HepG2 (cell line): ENCODE measurements around the gene CNGA1. TPM values are rescaled to one million over a fixed set of nuclear protein-coding genes. Genes with fewer than 3 reads are reported as not detected.
A peak's percentile ranks its signal among the peaks of the same experiment; 100 is the strongest.

Experiments
- GATAD1 ChIP-seq: IDR thresholded peaks from 2 replicates; pipeline ENCODE4 v1.6.1; 2016; ENCODE audit warnings: missing genetic modification reagents, missing compliant biosample characterization
- GMEB2 ChIP-seq: IDR thresholded peaks from 2 replicates; pipeline ENCODE4 v1.6.1; 2016; ENCODE audit warnings: missing biosample characterization, missing genetic modification reagents, low read depth
- HMGXB3 ChIP-seq: sonication (generic); formaldehyde crosslinking; IDR thresholded peaks from 2 replicates; pipeline ENCODE4 v1.4.0; 2020; ENCODE audit warnings: missing genetic modification reagents, borderline replicate concordance
- MLXIP ChIP-seq: sonication (generic); formaldehyde crosslinking; IDR thresholded peaks from 2 replicates; pipeline ENCODE4 v1.9.0; 2021; ENCODE audit warnings: missing genetic modification reagents, borderline replicate concordance
- NCOA5 ChIP-seq: sonication (generic); formaldehyde crosslinking; IDR thresholded peaks from 2 replicates; pipeline ENCODE4 v1.4.0; 2020; ENCODE audit warnings: missing genetic modification reagents
- NFKB2 ChIP-seq: sonication (generic); formaldehyde crosslinking; IDR thresholded peaks from 2 replicates; pipeline ENCODE4 v1.4.0; 2020; ENCODE audit warnings: missing genetic modification reagents, borderline replicate concordance
- PATZ1 ChIP-seq: sonication (generic); formaldehyde crosslinking; IDR thresholded peaks from 2 replicates; pipeline ENCODE4 v1.4.0; 2020; ENCODE audit warnings: missing genetic modification reagents
- POLR2G ChIP-seq: fragments of 200-400 bp; formaldehyde crosslinking; IDR thresholded peaks from 2 replicates; pipeline ENCODE4 v1.6.1; 2018; ENCODE audit warnings: mild to moderate bottlenecking, low read depth, low read length, moderate library complexity
- SMYD3 ChIP-seq: sonication (generic); formaldehyde crosslinking; IDR thresholded peaks from 2 replicates; pipeline ENCODE4 v1.8.1; 2023; ENCODE audit warnings: mild to moderate bottlenecking, missing genetic modification reagents
- SP2 ChIP-seq: sonication (generic); formaldehyde crosslinking; IDR thresholded peaks from 2 replicates; pipeline ENCODE4 v1.5.1; 2020; ENCODE audit warnings: mild to moderate bottlenecking, missing genetic modification reagents
- SRY ChIP-seq: sonication (generic); formaldehyde crosslinking; IDR thresholded peaks from 2 replicates; pipeline ENCODE4 v1.8.0; 2022; ENCODE audit warnings: mild to moderate bottlenecking, missing genetic modification reagents
- ZBTB38 ChIP-seq: sonication (generic); formaldehyde crosslinking; IDR thresholded peaks from 2 replicates; pipeline ENCODE4 v1.5.1; 2020; ENCODE audit warnings: mild to moderate bottlenecking, missing genetic modification reagents
- ZBTB42 ChIP-seq: sonication (generic); formaldehyde crosslinking; IDR thresholded peaks from 2 replicates; pipeline ENCODE4 v1.5.0; 2020; ENCODE audit warnings: mild to moderate bottlenecking, missing genetic modification reagents
- ZNF33B ChIP-seq: sonication (generic); formaldehyde crosslinking; IDR thresholded peaks from 2 replicates; pipeline ENCODE4 v1.5.1; 2020; ENCODE audit warnings: mild to moderate bottlenecking, missing genetic modification reagents
- ZNF362 ChIP-seq: sonication (generic); formaldehyde crosslinking; IDR thresholded peaks from 2 replicates; pipeline ENCODE4 v1.4.0; 2020; ENCODE audit warnings: missing genetic modification reagents, mild to moderate bottlenecking, borderline replicate concordance
- ZNF878 ChIP-seq: sonication (generic); formaldehyde crosslinking; IDR thresholded peaks from 2 replicates; pipeline ENCODE4 v1.8.1; 2023; ENCODE audit warnings: mild to moderate bottlenecking, missing genetic modification reagents, moderate library complexity
- polyA plus RNA-seq, 8 experiments: library from polyadenylated mRNA; depleted of rRNA in 3 of 8; stranded (reverse) in 7 of 8; unstranded in 1 of 8; fragments of >200 nt; fragmentation: Illumina TruSeq in 4 of 8; extraction: Trizol in 4 of 8; gene quantifications; 2 replicates each; pipeline versions ENCODE4 v1.2.1 to v1.2.3, GENCODE V29; 2011 to 2016; ENCODE audit warnings: low read depth in 4 of 8, missing spikeins in 1 of 8, mixed read lengths in 1 of 8; ENCODE audit not compliant: insufficient read depth in 1 of 8
- total RNA-seq, 5 experiments: library from RNA; depleted of rRNA; stranded (reverse); fragments of >200 nt; fragmentation: Illumina TruSeq; extraction: Trizol; gene quantifications; 2 replicates each; pipeline ENCODE4 v1.2.3, GENCODE V29; 2016; ENCODE audit warnings: low read depth in 1 of 5

Gene CNGA1
- total and polyA plus RNA-seq, 2 of the 13 experiments (the other 11 are each of a cell fraction or from before 2014, with no cell fraction given), result 0.22 to 0.40 TPM

- TF ChIP-seq SRY (CRISPR knock-in tag) (0 out of 2 replicates have a peak, but pooled peaks have one; percentile 23), NCOA5 (no peak), ZBTB38 (CRISPR knock-in tag) (no peak), GMEB2 (CRISPR knock-in tag) (no peak), POLR2G (peak; percentile 57), ZBTB42 (no peak), ZNF33B (CRISPR knock-in tag) (0 out of 2 replicates have a peak, but pooled peaks have one; percentile 17), GATAD1 (CRISPR knock-in tag) (no peak), NFKB2 (CRISPR knock-in tag) (no peak), HMGXB3 (CRISPR knock-in tag) (no peak), ZNF362 (CRISPR knock-in tag) (no peak), ZNF878 (CRISPR knock-in tag) (no peak), SMYD3 (CRISPR knock-in tag) (no peak), PATZ1 (peak; percentile 84), SP2 (peak; percentile 45; the same call in 1 of the 2 replicates), MLXIP (no peak)
Observed at GRCh38 chr4:48016141-48017107, at the start of gene CNGA1, which contains the start of gene NIPAL1 (continued).
